Measurements from ENCODE around the gene NARF.

Gene NARF

GRCh38 chr17:82433560-82434215 lies 24.9 kb upstream of the NARF start:
- Histone ChIP-seq H3K9me3 (ENCODE audit: insufficient read depth, low read length) (no peaks in the 10 kb centered on the region), H3K36me3 (ENCODE audit: low read length) (no peaks in the 10 kb centered on the region), H3K27ac (ENCODE audit: low read depth, low read length) (no peak overlapping the region), H3K79me2 (ENCODE audit: insufficient read depth, low read length) (no peaks in the 10 kb centered on the region), H4K20me1 (ENCODE audit: low read depth, low read length) (no peaks in the 10 kb centered on the region), H3K9ac (ENCODE audit: low read length) (no peak overlapping the region), H3K27me3 (ENCODE audit: low read length) (no peaks in the 10 kb centered on the region), H3K4me3 (ENCODE audit: insufficient read depth, low read length, poor library complexity, severe bottlenecking) (no peak overlapping the region), H3F3A (ENCODE audit: insufficient read depth) (no peaks in the 10 kb centered on the region), H2AFZ (ENCODE audit: low read depth, low read length, severe bottlenecking) (no peak overlapping the region), H3K4me2 (ENCODE audit: low read depth, low read length, poor library complexity, severe bottlenecking) (no peak overlapping the region), H3K9me2 (replicated peaks; ENCODE audit: insufficient read depth, low read length) (no peaks in the 10 kb centered on the region)
- TF ChIP-seq EZH2phosphoT487 (conservative IDR thresholded peaks at IDR 0.05; ENCODE audit: low read length) (no peak), CTCF (IDR thresholded peaks at IDR 0.05; ENCODE audit: insufficient read depth, low read length, poor library complexity, severe bottlenecking) (no peak)

DNA sequence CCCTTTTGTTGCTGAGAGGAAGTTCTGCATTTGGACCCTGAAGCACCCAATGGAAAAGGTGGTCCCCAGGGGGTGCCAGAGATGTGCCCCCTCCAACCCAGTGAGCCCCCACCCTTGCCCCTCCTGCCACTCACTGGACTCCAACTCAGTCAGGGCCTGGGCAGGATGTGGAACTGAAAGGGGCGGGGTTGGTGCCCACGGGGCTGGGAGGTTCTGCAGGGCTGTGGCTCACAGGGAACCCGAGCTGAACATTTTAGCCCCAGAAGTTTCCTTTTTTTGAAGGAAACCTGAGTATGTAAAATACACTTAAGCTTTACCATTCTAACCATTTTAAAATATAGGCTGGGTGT lies 24.4 kb upstream of the NARF start:
- no peak overlapping the region for H3K9ac ChIP-seq (ENCODE audit: low read length)
- no peaks in the 10 kb centered on the region for H3K9me3 ChIP-seq (ENCODE audit: insufficient read depth, low read length)
- H3K27me3 ChIP-seq (ENCODE audit: low read length), result no peaks in the 10 kb centered on the region
- no peaks in the 10 kb centered on the region for H3F3A ChIP-seq (ENCODE audit: insufficient read depth)
- H3K79me2 ChIP-seq (ENCODE audit: insufficient read depth, low read length), result no peaks in the 10 kb centered on the region
- no peaks in the 10 kb centered on the region for H4K20me1 ChIP-seq (ENCODE audit: low read depth, low read length)
- TF ChIP-seq CTCF (IDR thresholded peaks at IDR 0.05; ENCODE audit: insufficient read depth, low read length, poor library complexity, severe bottlenecking), result no peak
- no peak for TF ChIP-seq EZH2phosphoT487 (conservative IDR thresholded peaks at IDR 0.05; ENCODE audit: low read length)
- no peak overlapping the region for H3K27ac ChIP-seq (ENCODE audit: low read depth, low read length)
- no peak overlapping the region for H2AFZ ChIP-seq (ENCODE audit: low read depth, low read length, severe bottlenecking)
- no peaks in the 10 kb centered on the region for H3K36me3 ChIP-seq (ENCODE audit: low read length)
- H3K4me3 ChIP-seq (ENCODE audit: insufficient read depth, low read length, poor library complexity, severe bottlenecking), result no peak overlapping the region
- no peak overlapping the region for H3K4me2 ChIP-seq (ENCODE audit: low read depth, low read length, poor library complexity, severe bottlenecking)
- no peaks in the 10 kb centered on the region for H3K9me2 ChIP-seq (replicated peaks; ENCODE audit: insufficient read depth, low read length)

- Histone ChIP-seq H3K9ac (ENCODE audit: low read length) (no peak overlapping the region), H3F3A (ENCODE audit: insufficient read depth) (no peaks in the 10 kb centered on the region), H3K4me2 (ENCODE audit: low read depth, low read length, poor library complexity, severe bottlenecking) (no peak overlapping the region), H3K27ac (ENCODE audit: low read depth, low read length) (no peak overlapping the region), H3K27me3 (ENCODE audit: low read length) (no peaks in the 10 kb centered on the region), H3K36me3 (ENCODE audit: low read length) (no peaks in the 10 kb centered on the region), H3K9me3 (ENCODE audit: insufficient read depth, low read length) (no peaks in the 10 kb centered on the region), H3K4me3 (ENCODE audit: insufficient read depth, low read length, poor library complexity, severe bottlenecking) (no peak overlapping the region), H4K20me1 (ENCODE audit: low read depth, low read length) (no peaks in the 10 kb centered on the region), H3K79me2 (ENCODE audit: insufficient read depth, low read length) (no peaks in the 10 kb centered on the region), H2AFZ (ENCODE audit: low read depth, low read length, severe bottlenecking) (no peak overlapping the region), H3K9me2 (replicated peaks; ENCODE audit: insufficient read depth, low read length) (no peaks in the 10 kb centered on the region)
- TF ChIP-seq EZH2phosphoT487 (conservative IDR thresholded peaks at IDR 0.05; ENCODE audit: low read length) (no peak), CTCF (IDR thresholded peaks at IDR 0.05; ENCODE audit: insufficient read depth, low read length, poor library complexity, severe bottlenecking) (no peak)
These were observed 23.4 kb upstream of the NARF start for GRCh38 chr17:82435103-82435502.

Measured in SU-DHL-6 (cell line).